Upper lobe of left lung (tissue), 4 donors: ENCODE data around the gene SP1.

Source experiments
- EP300 ChIP-seq, 4 donors: sonication (generic); formaldehyde crosslinking; IDR thresholded peaks; one replicate each; pipeline ENCODE4 v1.5.1; 2017; ENCODE audit warnings: antibody characterized with exemption in 4 of 4, control low read depth in 2 of 4
- POLR2A ChIP-seq, 4 donors: fragments of 450-650 bp; IDR thresholded peaks; one replicate each; pipeline ENCODE4 v1.5.1; 2016 to 2017; ENCODE audit warnings: antibody characterized with exemption in 4 of 4, mild to moderate bottlenecking in 2 of 4
- POLR2AphosphoS5 ChIP-seq, 2 donors: sonication (generic); formaldehyde crosslinking; IDR thresholded peaks; one replicate each; pipeline ENCODE4 v1.5.1; 2017; ENCODE audit warnings: antibody characterized with exemption in 2 of 2
- TF ChIP-seq, protein P1 (sequence below), 6 experiments: fragments of 450-650 bp in 4 of 6; fragments of 200-600 bp in 2 of 6; sonication (generic) in 2 of 6; IDR thresholded peaks; one replicate each; pipeline ENCODE4 v1.5.1; 2016 to 2019; ENCODE audit warnings: antibody characterized with exemption in 6 of 6

DNA sequence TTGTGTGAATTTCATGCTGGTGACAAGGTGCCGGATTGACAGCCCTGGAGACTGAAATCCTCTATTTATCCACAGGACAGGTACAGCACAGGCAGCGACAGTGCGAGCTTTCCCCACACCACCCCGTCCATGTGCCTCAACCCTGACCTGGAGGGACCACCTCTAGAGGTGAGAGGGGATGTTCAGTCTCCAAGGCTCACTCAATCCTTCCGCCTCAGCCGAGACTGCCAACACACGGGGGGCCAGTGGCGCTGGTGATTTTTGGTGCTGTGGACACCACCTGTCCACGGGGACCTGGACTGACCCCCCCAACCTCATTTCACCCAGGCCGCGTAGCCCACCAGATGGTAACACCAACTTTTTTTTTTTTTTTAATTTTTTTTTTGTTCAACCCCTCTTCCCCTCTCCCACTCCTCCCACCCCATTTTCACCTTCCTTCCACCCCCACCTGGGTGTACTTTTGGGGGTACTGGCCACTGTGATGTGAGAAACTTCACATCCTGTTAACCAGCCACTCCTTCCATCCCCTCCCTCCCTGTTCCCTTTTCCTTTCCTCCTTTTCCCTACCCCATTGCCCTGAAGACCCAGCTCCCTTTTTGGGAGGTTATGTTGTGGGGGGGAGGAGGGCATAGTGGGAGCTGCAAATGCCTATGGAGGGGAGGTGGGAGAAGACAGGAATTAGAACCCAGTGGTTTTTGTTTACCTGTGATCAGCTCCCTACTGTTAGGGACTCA is 84.9 kb downstream of the SP1 start:
- TF ChIP-seq, protein P1, sequence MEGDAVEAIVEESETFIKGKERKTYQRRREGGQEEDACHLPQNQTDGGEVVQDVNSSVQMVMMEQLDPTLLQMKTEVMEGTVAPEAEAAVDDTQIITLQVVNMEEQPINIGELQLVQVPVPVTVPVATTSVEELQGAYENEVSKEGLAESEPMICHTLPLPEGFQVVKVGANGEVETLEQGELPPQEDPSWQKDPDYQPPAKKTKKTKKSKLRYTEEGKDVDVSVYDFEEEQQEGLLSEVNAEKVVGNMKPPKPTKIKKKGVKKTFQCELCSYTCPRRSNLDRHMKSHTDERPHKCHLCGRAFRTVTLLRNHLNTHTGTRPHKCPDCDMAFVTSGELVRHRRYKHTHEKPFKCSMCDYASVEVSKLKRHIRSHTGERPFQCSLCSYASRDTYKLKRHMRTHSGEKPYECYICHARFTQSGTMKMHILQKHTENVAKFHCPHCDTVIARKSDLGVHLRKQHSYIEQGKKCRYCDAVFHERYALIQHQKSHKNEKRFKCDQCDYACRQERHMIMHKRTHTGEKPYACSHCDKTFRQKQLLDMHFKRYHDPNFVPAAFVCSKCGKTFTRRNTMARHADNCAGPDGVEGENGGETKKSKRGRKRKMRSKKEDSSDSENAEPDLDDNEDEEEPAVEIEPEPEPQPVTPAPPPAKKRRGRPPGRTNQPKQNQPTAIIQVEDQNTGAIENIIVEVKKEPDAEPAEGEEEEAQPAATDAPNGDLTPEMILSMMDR (IDR thresholded peaks at IDR 0.05): no peak
- TF ChIP-seq POLR2A (IDR thresholded peaks at IDR 0.05): no peak
- no peak for TF ChIP-seq EP300 (IDR thresholded peaks at IDR 0.05)
- TF ChIP-seq POLR2AphosphoS5 (IDR thresholded peaks at IDR 0.05): no peak
